Tibial nerve (tissue), 3 donors: ENCODE measurements around the gene GIGYF1.

Experiments used
- CTCF ChIP-seq, 5 experiments: fragments of 200-600 bp in 3 of 5; fragments of 450-650 bp in 2 of 5; sonication (generic) in 3 of 5; IDR thresholded peaks; one replicate each; pipeline ENCODE4 v1.5.1; 2016 to 2019; ENCODE audit warnings: antibody characterized with exemption in 5 of 5, mild to moderate bottlenecking in 3 of 5, moderate library complexity in 2 of 5
- POLR2A ChIP-seq, 2 donors: fragments of 450-650 bp; IDR thresholded peaks; one replicate each; pipeline ENCODE4 v1.6.1; 2017; ENCODE audit warnings: antibody characterized with exemption in 2 of 2, mild to moderate bottlenecking in 2 of 2, moderate library complexity in 2 of 2

GRCh38 chr7:100675581-100676350 is 18.3 kb downstream of the GIGYF1 start:
- TF ChIP-seq CTCF (IDR thresholded peaks at IDR 0.05), result no peak
- TF ChIP-seq POLR2A (IDR thresholded peaks at IDR 0.05), result peak in 1 of 2 donors; percentile 44
